DMS153 treated with DMSO at 0.1 percent for 48 hours (cell line): ENCODE results near the gene FCRL4.
"Not testable (repeated sequence)": the region's sequence is repeated elsewhere in the genome, so short reads cannot be mapped to it uniquely, and the experiment has no call there.

Experiments
- DNase-seq: peaks from one replicate; lab custom pipeline; 2025; ENCODE audit not compliant: unreplicated experiment; lab: John Stamatoyannopoulos, UW

The FCRL4 gene

DNA sequence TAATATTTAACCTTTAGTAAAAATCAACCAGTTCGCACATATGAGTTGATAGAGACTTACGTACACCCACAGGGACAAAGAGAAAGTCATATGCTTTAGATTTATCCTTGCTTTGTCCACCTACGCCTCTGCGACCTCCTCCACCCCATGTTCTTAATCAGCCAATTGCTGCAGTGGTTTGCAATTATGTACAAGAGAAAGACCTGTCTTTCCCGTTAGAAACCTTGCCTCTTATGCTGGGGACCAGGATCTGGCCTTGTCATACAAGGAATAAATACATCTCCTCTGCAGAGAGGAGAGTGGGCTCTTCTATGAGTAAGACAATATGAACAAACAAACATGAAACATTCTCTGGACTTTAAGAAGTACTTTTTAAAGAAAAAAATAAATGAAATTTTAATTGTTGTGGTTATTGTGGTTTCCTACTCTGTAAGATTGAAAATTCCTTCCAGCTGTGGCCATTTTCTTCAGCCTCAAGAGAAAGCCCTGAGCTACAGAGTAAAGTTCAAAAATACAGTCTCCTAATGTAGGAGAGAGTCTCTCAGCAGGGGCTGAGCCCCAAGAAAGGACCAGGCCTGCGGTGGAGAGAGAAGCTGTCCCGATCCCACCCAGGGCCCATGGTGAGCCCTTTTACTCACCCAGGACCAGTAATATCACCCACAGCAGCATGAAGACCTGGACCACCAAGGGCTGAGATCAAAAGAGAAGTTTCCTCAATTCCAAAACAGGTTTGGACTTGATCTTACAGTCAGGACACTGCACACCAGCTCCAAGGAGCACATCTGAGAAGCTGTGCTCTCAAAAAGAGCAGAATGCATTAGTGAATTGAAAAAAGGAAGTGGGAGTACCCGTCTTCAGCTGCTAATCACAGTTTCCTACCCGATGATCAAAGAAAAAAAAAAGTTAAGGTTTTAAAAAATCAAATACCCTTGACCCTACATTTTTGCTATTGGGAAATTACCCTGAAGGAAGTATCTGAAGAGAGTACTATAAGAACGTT lies 45.9 kb downstream of the FCRL4 start, which contains the start of gene FCRL5:
FCRL5 (minus strand) TSS at position 822 of the 1,000 bp plus-strand sequence; CDS start at position 669, 153 bp downstream.
- DNase-seq: no peak

DNA sequence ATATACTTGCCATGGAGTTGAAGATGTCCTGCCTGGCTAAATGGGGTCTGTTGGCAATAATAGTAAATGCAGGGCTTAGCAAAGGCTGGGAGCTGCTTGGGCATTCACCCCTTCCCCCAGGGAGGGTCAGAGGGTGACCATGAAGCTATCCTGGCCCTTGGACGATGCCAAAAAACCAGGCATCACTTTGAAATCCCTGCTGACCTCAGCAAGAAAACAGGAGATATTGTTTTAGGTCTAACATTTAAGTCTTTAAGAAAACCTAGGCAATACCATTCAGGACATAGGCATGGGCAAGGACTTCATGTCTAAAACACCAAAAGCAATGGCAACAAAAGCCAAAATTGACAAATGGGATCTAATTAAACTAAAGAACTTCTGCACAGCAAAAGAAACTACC lies 49.8 kb downstream of the FCRL4 start:
- DNase-seq: not testable (repeated sequence)

DNA sequence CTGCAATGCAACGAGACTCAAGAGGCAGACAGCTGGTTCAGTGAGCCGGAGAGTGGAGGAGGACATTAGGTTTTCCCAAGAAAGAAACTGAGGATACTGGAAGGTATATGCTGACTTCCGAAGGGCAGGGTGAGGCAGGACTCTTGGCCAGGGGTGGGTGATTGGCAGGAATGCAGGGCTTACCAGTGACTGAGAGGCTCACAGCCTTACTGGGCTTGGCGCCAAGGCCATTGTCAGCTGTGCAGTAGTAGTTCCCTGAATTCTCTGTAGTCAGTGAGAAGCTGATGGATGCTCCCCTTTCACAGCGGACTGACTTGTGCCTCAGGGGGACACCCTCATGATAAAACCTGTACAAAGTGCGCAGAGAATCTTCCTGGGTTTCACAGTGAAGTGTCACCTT lies 55.2 kb downstream of the FCRL4 start:
- DNase-seq: no peak

DNA sequence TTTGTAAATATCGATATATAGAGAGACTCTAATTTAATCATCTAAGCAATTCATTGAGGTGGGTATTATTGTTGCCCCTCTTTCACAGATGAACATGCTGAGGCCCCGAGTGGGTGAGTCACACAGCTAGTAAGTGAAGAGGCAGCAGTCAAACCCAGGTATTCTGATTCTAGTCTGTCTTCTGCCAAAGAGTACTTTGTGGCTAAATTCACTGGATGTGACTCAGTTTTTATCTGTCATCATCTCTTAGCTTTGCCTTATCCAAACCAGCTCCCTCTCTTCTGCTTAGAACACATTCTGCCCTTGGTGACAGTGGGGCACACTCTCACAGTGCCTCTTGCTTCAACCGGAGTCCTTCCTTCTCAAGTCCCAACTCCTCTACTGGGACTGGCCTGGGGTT lies 57.0 kb downstream of the FCRL4 start:
- DNase-seq: no peak

DNA sequence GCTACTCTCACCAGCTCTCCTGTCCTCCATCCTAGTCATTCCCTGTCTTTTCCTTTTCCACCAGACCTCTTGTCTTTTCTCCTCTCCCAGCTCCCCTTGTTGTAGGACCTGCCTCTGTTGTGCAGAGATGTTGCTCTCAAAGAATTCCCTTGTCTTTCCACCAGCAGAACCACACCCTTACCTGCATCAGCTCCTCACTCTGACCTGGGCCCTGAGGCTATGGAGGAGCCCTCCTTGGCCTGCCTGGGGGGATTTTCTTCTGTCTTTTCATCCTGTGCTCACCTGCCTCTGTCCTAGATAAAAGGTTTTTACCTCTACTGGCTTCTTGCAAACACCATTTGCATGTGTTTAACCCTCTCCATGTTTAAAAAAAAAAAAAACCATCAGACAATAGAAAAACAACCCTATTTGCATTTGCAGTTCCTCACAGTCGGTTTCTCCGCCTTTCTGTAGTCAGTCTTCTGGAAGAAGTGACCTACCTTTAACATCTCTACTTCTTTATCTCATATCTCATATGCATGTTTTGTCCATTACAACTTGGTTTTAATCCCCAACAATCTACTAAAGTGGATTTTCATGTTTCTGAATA lies 57.6 kb downstream of the FCRL4 start:
- no peak for DNase-seq

DNA sequence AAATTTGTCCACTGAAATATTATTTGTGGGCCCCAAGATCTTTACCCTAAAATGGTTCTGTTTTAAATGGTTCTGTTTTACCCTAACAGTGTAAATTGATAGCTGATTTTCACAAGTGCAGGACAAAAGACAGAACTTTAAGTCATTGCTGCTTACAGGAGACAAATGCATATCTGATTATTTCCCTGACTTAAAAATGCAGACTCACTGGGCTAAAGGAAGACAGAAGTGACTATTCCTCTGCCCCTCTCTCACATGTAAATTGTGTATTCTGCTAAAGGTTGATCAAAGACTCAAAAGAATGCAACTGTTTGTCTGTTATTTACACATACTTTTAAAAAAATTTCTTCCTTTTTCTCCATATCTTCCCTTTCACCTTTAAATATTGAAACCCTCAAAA lies 58.3 kb downstream of the FCRL4 start:
- DNase-seq: no peak

DNA sequence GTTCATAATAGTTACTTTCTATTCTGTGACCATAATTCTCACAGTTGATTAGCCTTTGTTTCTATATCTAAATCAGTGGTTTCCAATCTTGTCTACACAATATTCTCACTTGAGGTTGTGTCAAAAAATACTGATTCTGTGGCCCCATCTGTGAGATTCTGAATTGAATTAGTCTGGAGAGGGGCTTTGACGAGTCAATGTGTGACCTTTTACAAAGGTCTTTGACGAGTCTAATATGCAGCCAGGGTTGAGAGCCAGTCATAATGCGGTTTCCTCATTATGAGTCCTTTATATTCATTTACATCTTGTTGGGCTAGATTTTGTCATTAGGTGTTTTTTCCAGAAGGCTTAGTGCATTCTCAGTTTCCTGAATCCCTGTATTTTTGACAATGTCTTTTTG lies 65.3 kb downstream of the FCRL4 start:
- no peak for DNase-seq

DNA sequence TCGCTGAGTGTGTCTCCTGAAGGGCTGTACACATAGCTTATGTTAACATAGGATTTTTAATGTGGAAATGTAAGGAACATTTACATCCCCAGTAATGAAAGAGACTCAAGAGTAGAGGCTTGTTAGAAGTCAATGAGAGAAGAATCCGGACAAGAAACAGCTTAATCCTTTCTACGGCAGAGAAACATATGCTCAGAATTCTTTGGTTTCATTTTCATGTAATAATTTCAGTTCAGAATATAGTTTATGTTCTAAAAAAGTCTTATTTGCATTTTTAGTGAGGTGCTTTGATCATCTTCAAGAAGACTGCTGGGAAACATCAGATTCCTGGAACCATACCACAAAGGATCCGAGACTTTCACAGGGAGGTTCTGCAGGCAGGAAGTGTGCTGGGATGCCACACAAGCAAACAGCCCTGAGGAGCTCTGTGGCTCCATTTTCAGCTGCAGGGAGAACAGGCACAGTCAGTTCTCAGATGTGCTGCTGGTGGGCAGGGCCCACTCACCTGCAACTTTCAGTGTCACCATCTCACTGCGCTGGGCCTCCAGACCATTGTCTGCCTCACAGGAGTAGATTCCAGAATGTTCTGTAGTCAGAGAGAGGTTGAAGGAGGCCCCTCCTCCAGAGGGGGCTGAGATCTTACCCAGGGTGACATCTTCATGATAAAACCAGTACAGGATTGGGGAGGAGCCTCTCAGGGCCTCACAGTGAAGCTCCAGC lies 74.0 kb downstream of the FCRL4 start:
- no peak for DNase-seq
